ENCODE data around the gene CHST8. TPM values are rescaled to one million over a fixed set of nuclear protein-coding genes. Genes with fewer than 3 reads are reported as not detected.

The CHST8 gene
- total RNA-seq, 1 experiment from 2014 or later: not detected

DNA sequence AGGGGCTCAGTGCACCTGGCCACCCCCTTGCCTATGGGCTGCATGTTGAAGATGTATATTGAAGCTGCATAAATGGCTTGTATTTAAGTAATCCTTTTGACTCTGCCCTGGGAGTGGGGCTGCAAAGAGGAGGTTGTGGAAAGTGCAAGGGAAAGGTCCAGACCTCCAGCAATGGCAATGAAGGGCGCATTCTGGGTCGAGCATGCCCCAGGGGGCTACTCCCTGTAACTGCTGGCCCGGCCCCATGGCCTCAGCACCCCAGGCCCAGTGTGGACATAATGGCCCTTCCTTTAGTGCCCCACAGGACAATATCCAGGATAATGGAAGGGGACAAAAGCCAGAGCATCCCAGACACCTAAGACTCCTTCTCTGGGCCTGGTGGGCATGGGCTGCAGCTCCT lies 43.1 kb upstream of the CHST8 start:
- TF ChIP-seq EZH2 (IDR thresholded peaks at IDR 0.05; ENCODE audit: low read depth): no peak
- TF ChIP-seq, protein P1, sequence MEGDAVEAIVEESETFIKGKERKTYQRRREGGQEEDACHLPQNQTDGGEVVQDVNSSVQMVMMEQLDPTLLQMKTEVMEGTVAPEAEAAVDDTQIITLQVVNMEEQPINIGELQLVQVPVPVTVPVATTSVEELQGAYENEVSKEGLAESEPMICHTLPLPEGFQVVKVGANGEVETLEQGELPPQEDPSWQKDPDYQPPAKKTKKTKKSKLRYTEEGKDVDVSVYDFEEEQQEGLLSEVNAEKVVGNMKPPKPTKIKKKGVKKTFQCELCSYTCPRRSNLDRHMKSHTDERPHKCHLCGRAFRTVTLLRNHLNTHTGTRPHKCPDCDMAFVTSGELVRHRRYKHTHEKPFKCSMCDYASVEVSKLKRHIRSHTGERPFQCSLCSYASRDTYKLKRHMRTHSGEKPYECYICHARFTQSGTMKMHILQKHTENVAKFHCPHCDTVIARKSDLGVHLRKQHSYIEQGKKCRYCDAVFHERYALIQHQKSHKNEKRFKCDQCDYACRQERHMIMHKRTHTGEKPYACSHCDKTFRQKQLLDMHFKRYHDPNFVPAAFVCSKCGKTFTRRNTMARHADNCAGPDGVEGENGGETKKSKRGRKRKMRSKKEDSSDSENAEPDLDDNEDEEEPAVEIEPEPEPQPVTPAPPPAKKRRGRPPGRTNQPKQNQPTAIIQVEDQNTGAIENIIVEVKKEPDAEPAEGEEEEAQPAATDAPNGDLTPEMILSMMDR (conservative IDR thresholded peaks at IDR 0.05): no peak
- Histone ChIP-seq H3K9me2 (ENCODE audit: insufficient read depth) (no peaks in the 10 kb centered on the region), H4K20me1 (ENCODE audit: insufficient read depth) (no peaks in the 10 kb centered on the region), H3F3A (ENCODE audit: insufficient read depth, low read depth) (no peaks in the 10 kb centered on the region), H3K27me3 (ENCODE audit: insufficient read depth, low read depth) (peaks cover 22% of the 10 kb centered on the region; the same call in 1 of the 2 replicates), H3K9me3 (ENCODE audit: insufficient read depth, low read depth) (peaks cover 10% of the 10 kb centered on the region; the same call in 1 of the 2 replicates), H3K36me3 (ENCODE audit: low read depth) (no peaks in the 10 kb centered on the region), H3K79me2 (ENCODE audit: low read depth) (no peaks in the 10 kb centered on the region), H2AFZ (no peak overlapping the region), H3K4me3 (no peak overlapping the region), H3K27ac (no peak overlapping the region), H3K4me1 (replicated peaks; ENCODE audit: insufficient read depth) (no peaks in the 10 kb centered on the region), H3K4me2 (no peak overlapping the region)
- ChIA-PET POLR2A (ENCODE audit: unreplicated experiment) (no interaction called here), CTCF (no interaction called here)
- no TSS peak for BruUV-seq (replicated peaks)
- intact Hi-C loops (cut with micrococcal nuclease; ENCODE audit: unreplicated experiment): no loop called here
- DNase-seq: no peak

DNA sequence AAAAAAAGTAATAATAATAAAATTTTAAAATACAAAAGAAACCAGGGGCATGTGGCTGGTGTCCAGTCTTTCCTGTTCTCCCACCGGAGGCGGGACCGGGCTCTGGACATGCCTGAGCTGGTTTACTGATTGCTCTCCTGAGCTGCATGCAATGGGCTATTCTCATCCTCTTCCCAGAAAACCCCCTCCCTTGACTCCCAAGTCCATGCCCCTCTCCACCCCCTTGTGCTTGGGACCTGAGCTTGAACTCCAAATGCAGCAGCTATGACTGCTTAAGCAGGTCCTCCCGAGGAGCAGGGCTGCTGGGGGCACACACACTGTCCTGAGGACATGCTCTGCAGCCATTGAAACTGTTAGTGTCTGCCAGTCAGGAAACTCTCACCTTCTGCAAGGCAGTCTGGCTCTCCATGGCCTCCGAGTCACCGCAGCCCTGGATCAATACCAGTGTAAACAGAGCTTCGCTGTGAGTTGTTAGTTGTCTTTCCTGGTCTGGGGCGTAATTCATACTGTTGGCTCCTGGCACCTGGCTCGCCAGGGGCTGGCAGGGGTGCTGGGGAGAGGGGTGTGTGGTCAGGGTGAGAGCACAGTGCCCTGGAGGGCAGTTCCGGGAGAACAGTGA lies 41.6 kb upstream of the CHST8 start:
- Histone ChIP-seq H3K79me2 (ENCODE audit: low read depth) (no peaks in the 10 kb centered on the region), H3K4me3 (no peak overlapping the region), H3K27ac (no peak overlapping the region), H3K4me1 (replicated peaks; ENCODE audit: insufficient read depth) (no peaks in the 10 kb centered on the region), H3K27me3 (ENCODE audit: insufficient read depth, low read depth) (peaks cover 27% of the 10 kb centered on the region), H4K20me1 (ENCODE audit: insufficient read depth) (no peaks in the 10 kb centered on the region), H3K9me3 (ENCODE audit: insufficient read depth, low read depth) (peaks cover under 1% of the 10 kb centered on the region; the same call in 1 of the 2 replicates), H2AFZ (no peak overlapping the region), H3K36me3 (ENCODE audit: low read depth) (no peaks in the 10 kb centered on the region), H3F3A (ENCODE audit: insufficient read depth, low read depth) (no peaks in the 10 kb centered on the region), H3K9me2 (ENCODE audit: insufficient read depth) (no peaks in the 10 kb centered on the region), H3K4me2 (peak overlapping the region; percentile 46)
- ChIA-PET CTCF (no interaction called here), POLR2A (ENCODE audit: unreplicated experiment) (no interaction called here)
- TF ChIP-seq, protein P1 (conservative IDR thresholded peaks at IDR 0.05): no peak
- TF ChIP-seq EZH2 (IDR thresholded peaks at IDR 0.05; ENCODE audit: low read depth): no peak
- BruUV-seq (replicated peaks): no TSS peak
- DNase-seq: peak in 1 of 2 experiments; percentile 45
- intact Hi-C loops (cut with micrococcal nuclease; ENCODE audit: unreplicated experiment): no loop called here

DNA sequence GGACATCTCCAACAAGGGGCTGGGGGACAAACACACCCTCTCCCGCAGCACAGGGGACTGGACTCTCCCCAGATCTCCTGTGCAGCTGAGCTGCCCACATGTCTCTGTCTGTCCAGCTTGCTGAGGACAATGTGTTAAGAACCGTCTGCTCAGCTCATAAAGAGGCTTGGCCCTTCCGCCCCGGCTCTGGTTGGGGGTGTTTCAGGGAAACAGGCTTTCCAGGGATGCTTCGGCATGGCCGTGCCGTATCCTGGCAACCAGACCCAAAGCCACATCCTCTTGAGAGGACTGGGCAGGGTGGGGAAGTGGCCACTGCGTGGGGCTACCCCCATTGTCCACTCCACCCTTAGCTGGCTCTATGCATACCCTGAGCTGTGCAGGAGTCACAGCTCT lies 41.1 kb upstream of the CHST8 start:
- H2AFZ ChIP-seq: no peak overlapping the region
- H3K27me3 ChIP-seq (ENCODE audit: insufficient read depth, low read depth): peaks cover 32% of the 10 kb centered on the region
- peak overlapping the region; percentile 46; the same call in 1 of the 2 replicates for H3K4me2 ChIP-seq
- H3F3A ChIP-seq (ENCODE audit: insufficient read depth, low read depth): no peaks in the 10 kb centered on the region
- H3K79me2 ChIP-seq (ENCODE audit: low read depth): no peaks in the 10 kb centered on the region
- no peak overlapping the region for H3K4me3 ChIP-seq
- no peaks in the 10 kb centered on the region for H4K20me1 ChIP-seq (ENCODE audit: insufficient read depth)
- peak in 1 of 2 experiments; percentile 46 for DNase-seq
- CTCF ChIA-PET: no interaction called here
- no peaks in the 10 kb centered on the region for H3K9me2 ChIP-seq (ENCODE audit: insufficient read depth)
- no peak for TF ChIP-seq EZH2 (IDR thresholded peaks at IDR 0.05; ENCODE audit: low read depth)
- TF ChIP-seq, protein P1 (conservative IDR thresholded peaks at IDR 0.05): no peak
- BruUV-seq (replicated peaks): no TSS peak
- no peaks in the 10 kb centered on the region for H3K9me3 ChIP-seq (ENCODE audit: insufficient read depth, low read depth)
- intact Hi-C loops (cut with micrococcal nuclease; ENCODE audit: unreplicated experiment): no loop called here
- no peaks in the 10 kb centered on the region for H3K36me3 ChIP-seq (ENCODE audit: low read depth)
- no peaks in the 10 kb centered on the region for H3K4me1 ChIP-seq (replicated peaks; ENCODE audit: insufficient read depth)
- no peak overlapping the region for H3K27ac ChIP-seq
- POLR2A ChIA-PET (ENCODE audit: unreplicated experiment): no interaction called here
